GM12875 (cell line): ENCODE results near the gene RNF215.

Experiments
- H3K4me3 ChIP-seq: one replicate; pipeline ENCODE4 v1.5.1; 2011; ENCODE audit warnings: low read depth, low read length, control low read depth
- TF ChIP-seq, protein P1 (sequence below): IDR thresholded peaks from 2 replicates; pipeline ENCODE4 v1.5.1; 2011; ENCODE audit warnings: low read depth, mild to moderate bottlenecking, control low read depth, inconsistent platforms, low read length, moderate library complexity, borderline replicate concordance; ENCODE audit not compliant: insufficient read depth

The RNF215 gene

DNA sequence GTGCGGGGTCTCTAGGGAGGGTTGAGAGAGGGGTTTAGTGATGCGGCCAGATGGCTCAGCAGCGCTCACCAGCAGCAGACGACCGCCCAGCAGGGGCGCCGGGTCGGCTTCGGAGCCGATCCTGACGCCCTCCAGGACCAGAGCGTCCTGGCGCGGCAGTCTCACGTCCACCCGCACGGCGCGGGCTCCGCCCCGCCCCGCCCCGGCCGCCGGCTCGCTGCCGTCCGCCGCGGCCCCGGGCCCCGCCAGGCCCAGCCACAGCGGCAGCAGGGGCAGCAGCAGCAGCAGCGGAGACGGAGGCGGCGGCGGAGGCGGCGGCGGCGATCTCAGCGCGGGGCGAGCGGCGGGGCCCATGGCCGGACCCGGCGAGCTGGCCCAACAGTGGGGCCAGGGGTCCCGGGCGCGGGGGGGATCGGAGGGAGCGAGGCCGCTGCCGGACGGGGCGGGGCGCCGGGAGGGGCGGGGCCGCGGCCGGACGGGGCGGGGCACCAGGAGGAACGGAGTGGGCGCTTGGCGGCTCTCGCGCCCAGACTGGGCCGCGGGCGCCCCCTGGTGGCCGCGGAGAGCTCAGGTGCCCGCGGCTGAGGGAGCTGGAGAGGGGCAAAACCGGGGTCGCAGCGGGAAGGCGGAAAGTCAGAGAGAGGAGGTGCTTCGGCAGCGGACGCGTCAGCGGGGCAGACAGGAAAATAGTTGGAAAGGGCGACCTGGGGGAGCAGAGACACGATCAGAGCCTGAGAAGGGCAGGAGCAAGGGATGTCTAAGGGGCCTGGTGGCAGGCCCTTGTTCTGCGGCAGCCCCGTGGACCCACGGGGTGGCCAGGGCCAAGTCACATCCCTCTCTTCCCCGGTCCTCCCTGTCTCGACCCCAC lies at the start of gene RNF215:
Gene RNF215 (minus strand): TSS at position 452 of the 868 bp plus-strand sequence. CDS start 98 bp downstream, at position 354.
- peak within 1 kb of the TSS; percentile 60 for H3K4me3 ChIP-seq
- TF ChIP-seq, protein P1, sequence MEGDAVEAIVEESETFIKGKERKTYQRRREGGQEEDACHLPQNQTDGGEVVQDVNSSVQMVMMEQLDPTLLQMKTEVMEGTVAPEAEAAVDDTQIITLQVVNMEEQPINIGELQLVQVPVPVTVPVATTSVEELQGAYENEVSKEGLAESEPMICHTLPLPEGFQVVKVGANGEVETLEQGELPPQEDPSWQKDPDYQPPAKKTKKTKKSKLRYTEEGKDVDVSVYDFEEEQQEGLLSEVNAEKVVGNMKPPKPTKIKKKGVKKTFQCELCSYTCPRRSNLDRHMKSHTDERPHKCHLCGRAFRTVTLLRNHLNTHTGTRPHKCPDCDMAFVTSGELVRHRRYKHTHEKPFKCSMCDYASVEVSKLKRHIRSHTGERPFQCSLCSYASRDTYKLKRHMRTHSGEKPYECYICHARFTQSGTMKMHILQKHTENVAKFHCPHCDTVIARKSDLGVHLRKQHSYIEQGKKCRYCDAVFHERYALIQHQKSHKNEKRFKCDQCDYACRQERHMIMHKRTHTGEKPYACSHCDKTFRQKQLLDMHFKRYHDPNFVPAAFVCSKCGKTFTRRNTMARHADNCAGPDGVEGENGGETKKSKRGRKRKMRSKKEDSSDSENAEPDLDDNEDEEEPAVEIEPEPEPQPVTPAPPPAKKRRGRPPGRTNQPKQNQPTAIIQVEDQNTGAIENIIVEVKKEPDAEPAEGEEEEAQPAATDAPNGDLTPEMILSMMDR, result peak; percentile 90

DNA sequence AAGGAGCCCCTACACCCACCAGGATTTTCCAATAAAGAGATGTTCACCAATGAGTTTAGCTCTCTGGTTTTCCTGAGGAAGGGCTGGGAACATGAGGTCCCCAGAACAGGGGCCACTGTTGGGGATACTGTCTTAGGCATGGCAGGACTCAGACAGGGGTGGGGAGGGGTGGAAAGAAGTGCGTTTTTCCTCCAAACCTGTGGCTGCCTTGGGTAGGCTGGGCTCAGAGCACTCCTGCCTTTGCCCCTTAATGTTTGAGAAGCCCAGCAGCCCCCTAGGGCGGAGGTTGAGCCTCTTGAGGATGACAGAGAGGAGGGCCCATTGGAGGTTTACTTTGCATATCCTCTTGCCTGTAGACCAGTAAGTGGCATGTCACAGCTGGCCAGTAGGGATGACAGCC lies 49.0 kb upstream of the RNF215 start:
- TF ChIP-seq, protein P1, result no peak
- H3K4me3 ChIP-seq, result no peak overlapping the region

DNA sequence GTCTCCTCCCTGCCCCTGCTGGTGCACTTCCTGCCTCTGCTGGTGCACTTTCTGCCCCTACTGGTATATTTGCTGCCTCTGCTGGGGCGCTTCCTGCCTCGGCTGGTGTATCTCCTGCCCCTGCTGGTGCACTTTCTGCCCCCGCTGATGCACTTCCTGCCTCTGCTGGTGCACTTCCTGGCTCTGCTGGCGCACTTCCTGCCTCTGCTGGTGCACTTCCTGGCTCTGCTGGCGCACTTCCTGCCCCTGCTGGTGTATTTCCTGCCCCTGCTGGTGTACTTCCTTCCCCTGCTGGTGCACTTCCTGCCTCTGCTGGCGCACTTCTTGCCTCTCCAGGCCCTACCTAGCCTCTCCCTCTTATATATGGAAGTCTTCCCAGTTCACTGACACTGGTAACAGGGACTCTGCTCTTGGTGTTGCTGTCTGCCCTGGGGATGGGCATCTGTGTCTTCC lies 48.5 kb upstream of the RNF215 start:
- TF ChIP-seq, protein P1, result peak; percentile 20; the same call in 1 of the 2 replicates
- H3K4me3 ChIP-seq, result no peak overlapping the region

DNA sequence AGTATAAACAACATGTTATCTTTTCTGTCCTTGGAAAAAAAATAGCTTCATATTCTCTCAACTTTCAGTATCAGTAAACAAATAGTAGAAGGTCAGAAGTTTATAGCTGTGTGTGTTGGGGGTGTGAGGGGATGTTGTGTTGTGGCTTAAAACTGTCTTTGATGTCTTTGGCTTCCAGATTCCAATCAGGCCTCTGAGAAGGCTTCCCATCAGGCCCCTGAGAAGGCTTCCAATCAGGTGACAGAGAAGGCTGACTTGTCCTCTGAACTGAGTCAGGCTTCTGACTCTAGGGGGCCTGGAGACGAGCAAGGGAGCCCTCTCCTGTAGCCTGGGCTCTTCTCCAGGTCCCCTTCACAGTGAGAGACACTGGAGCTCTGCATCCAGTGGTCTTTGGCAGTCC lies 47.6 kb upstream of the RNF215 start:
- H3K4me3 ChIP-seq, result no peak overlapping the region

DNA sequence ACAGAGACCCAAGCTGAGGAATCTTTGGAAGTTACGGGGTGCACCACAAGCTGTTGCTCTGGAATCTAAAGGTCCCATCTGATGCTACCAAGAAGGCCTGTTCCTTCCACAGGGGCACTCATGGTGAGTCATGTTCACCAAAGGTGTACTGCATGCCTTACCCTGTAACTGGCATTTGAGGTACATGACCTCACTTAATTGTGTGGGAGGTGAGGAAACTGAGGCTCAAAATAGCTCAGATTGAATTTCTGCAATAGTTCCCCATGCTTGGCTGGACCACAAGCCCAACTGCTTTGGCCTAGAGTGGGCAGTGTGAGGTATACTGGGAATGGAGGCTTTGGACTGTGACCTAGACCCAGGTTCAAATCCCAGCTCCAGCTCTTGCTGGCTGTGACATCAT lies 46.6 kb upstream of the RNF215 start:
- TF ChIP-seq, protein P1, result no peak
- no peak overlapping the region for H3K4me3 ChIP-seq

More for the DNA sequence above, 47.6 kb upstream of the RNF215 start:
- TF ChIP-seq, protein P1, result no peak

DNA sequence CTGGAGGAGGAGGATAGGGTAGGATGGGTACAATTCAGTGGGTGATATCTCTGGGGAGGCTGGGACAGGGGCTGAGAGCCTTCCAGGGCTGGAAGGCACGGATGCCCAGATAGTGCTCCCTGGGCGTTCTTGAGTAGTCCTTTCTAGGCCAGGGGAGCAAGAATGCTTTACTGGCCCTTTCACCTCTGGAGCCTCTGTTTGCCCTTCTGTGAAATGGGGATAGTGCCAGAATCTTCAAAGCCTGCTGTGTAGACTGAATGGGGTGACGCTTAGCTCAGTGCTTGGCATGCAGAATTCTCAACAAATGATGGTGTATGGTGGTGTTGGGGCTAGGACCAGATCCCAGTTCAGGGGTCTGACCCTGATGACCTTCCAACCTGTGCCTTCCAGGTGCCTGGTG lies 46.0 kb upstream of the RNF215 start:
- no peak overlapping the region for H3K4me3 ChIP-seq
- TF ChIP-seq, protein P1, result no peak

DNA sequence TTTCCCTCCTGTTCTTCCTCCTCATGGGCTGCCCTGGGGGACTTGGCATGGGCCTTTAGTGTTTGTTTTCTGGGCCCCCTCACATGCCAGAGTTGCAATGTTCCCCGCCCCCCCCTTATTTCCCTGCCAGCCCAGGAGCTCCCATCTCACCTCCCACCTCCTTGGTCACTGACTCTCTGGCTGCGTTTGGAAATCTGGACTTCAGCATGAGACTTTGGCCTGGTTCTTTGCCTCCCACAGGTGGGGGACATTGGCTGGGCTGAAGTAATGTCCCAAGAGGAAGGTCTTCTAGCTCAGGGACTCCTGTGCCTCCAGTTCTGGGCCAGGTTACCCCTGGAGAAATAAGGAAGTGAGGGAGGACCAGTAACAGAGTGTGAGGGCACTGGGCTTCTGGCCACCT lies 45.3 kb upstream of the RNF215 start:
- H3K4me3 ChIP-seq, result no peak overlapping the region
- TF ChIP-seq, protein P1, result no peak
